Type B pancreatic cell (in vitro differentiated cells): Measurements from ENCODE around the gene FILIP1L. TPM values are rescaled to one million over a fixed set of nuclear protein-coding genes. Genes with fewer than 3 reads are reported as not detected.

Experiments
- DNase-seq: peaks from one replicate; pipeline ENCODE4 v3.0.0; 2021; ENCODE audit warnings: mixed read lengths; ENCODE audit not compliant: unreplicated experiment; ENCODE audit errors: extremely low spot score
- H3K27ac Mint-ChIP-seq: 2 replicates; pipeline ENCODE4 v1.8.0; 2021; ENCODE audit warnings: mild to moderate bottlenecking, mixed read lengths
- H3K27me3 Mint-ChIP-seq: 2 replicates; pipeline ENCODE4 v1.8.0; 2021; ENCODE audit warnings: mixed read lengths
- H3K36me3 Mint-ChIP-seq: 2 replicates; pipeline ENCODE4 v1.8.0; 2021; ENCODE audit warnings: mixed read lengths
- H3K4me1 Mint-ChIP-seq: one replicate; pipeline ENCODE4 v1.8.0; 2021; ENCODE audit warnings: mixed read lengths; ENCODE audit not compliant: unreplicated experiment
- H3K4me3 Mint-ChIP-seq: 2 replicates; pipeline ENCODE4 v1.8.0; 2021; ENCODE audit warnings: mild to moderate bottlenecking, mixed read lengths
- H3K9me3 Mint-ChIP-seq: 2 replicates; pipeline ENCODE4 v1.8.0; 2021; ENCODE audit warnings: mixed read lengths
- total RNA-seq: library from RNA; stranded (reverse); gene quantifications from 2 replicates; pipeline ENCODE4 v1.2.1, GENCODE V29; 2021; ENCODE audit warnings: low replicate concordance
- TF ChIP-seq, protein P1 (sequence below): fragments of 200-600 bp; sonication (generic); conservative IDR thresholded peaks from 2 replicates; pipeline ENCODE4 v1.5.0; 2021; ENCODE audit warnings: antibody characterized with exemption, mild to moderate bottlenecking

FILIP1L gene
- total RNA-seq, 1 donor from 2014 or later = 30.6 TPM

DNA sequence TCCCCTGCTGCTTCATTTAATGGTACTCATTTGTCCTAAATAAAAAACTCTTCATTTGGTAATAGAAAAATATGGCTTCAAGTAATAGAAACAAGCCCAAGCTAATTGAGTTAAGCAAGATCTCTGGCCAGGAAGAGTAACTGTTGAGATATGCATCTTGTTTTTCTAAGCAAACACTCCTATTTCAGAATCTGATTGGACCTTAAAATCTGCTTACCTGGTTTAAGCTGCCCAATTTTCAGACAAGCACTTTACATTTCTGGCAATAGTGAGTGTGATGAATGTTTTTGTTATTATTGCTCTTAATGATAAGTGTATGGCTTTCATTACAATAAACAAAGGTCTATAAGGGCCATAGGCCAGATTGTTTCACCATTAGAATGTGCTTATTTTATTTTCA lies 210.4 kb downstream of the FILIP1L start:
- Mint-ChIP-seq H3K4me1 (peaks cover 27% of the 10 kb centered on the region), H3K9me3 (peaks cover 6% of the 10 kb centered on the region), H3K4me3 (no peak overlapping the region), H3K36me3 (peaks cover 7% of the 10 kb centered on the region), H3K27ac (peak overlapping the region; percentile 32), H3K27me3 (no peaks in the 10 kb centered on the region)
- TF ChIP-seq, protein P1, sequence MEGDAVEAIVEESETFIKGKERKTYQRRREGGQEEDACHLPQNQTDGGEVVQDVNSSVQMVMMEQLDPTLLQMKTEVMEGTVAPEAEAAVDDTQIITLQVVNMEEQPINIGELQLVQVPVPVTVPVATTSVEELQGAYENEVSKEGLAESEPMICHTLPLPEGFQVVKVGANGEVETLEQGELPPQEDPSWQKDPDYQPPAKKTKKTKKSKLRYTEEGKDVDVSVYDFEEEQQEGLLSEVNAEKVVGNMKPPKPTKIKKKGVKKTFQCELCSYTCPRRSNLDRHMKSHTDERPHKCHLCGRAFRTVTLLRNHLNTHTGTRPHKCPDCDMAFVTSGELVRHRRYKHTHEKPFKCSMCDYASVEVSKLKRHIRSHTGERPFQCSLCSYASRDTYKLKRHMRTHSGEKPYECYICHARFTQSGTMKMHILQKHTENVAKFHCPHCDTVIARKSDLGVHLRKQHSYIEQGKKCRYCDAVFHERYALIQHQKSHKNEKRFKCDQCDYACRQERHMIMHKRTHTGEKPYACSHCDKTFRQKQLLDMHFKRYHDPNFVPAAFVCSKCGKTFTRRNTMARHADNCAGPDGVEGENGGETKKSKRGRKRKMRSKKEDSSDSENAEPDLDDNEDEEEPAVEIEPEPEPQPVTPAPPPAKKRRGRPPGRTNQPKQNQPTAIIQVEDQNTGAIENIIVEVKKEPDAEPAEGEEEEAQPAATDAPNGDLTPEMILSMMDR = no peak
- no peak for DNase-seq

DNA sequence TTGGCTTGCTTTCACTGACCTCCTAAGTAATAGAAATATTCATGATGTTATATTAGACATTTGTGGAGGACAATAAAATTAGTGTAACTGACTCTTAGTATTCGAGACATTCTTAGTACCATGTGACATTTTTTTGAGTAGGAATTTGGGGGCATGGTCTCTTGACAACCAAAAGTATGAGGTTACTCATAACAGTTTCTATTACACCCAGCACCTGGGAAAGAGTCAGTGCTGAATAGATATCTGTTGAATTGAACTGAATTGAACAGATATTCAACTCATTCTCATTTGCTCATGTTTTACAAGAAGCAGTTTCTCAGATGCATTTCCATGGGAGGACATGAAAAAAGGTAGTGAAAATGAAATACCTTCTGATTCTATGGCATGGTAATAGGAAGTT lies 212.2 kb downstream of the FILIP1L start:
- no peak overlapping the region for H3K4me3 Mint-ChIP-seq
- peak overlapping the region; percentile 32 for H3K27ac Mint-ChIP-seq
- no peak for DNase-seq
- H3K27me3 Mint-ChIP-seq = no peaks in the 10 kb centered on the region
- TF ChIP-seq, protein P1 = no peak
- peaks cover 6% of the 10 kb centered on the region for H3K9me3 Mint-ChIP-seq
- H3K4me1 Mint-ChIP-seq = peaks cover 20% of the 10 kb centered on the region
- H3K36me3 Mint-ChIP-seq = peaks cover 7% of the 10 kb centered on the region

DNA sequence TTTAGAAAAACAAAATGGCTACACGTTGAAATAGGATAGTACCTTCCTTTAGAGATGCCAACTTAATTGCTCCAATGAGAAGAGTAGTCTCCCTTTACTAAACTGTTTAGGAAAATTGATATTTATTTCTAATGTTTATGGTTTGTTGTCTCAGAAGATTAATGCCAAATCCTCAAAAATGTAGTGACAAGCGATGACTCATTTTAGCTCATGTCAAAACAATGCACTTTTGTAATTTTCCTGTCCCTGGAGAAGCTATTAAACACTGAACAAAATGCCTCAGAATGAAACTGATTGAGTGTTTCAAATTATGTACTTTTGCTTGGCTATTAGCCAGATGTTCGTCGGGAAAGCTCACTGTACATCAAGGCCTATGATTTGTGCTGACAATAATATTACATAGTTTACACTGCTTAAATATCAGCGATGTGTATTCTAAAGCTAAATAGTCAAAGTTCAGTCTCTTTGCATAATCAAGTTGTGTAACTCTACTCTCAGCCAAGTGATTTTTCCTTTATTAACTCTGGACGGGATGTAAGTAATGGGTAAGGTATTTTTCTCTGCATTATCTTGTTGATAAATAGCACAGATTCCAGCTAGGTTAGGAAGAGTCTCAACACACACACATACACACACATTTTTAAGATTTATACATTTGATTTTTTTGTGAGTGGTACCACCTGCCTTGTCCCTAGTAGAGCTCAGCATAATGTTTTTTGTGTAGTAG lies 212.9 kb downstream of the FILIP1L start:
- H3K9me3 Mint-ChIP-seq = peaks cover 6% of the 10 kb centered on the region
- peak overlapping the region; percentile 46 for H3K4me3 Mint-ChIP-seq
- H3K27me3 Mint-ChIP-seq = no peaks in the 10 kb centered on the region
- TF ChIP-seq, protein P1 = no peak
- H3K27ac Mint-ChIP-seq = peak overlapping the region; percentile 29
- peaks cover 7% of the 10 kb centered on the region for H3K36me3 Mint-ChIP-seq
- H3K4me1 Mint-ChIP-seq = peaks cover 21% of the 10 kb centered on the region
- DNase-seq = no peak

DNA sequence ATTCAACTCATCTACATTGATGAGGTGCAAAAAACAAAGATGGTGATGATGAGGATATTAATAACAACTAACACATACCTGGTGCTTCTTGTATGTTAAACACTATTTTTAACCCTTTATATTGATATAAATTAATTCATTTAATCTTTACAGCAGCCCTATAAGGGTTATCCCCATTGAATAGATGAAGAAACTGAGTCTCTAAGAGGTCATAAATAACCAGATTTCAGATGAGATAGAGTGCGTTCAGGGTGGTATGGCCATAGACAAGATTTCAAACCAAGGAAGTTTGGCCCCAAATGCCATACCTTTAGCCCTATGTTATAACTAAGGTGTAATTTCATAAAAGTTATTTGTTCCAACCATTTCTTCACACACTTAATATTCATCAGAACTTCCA lies 214.1 kb downstream of the FILIP1L start:
- Mint-ChIP-seq H3K36me3 (peaks cover 4% of the 10 kb centered on the region), H3K27ac (no peak overlapping the region), H3K4me1 (peaks cover 32% of the 10 kb centered on the region), H3K4me3 (no peak overlapping the region), H3K9me3 (peaks cover 9% of the 10 kb centered on the region), H3K27me3 (no peaks in the 10 kb centered on the region)
- DNase-seq = no peak
- TF ChIP-seq, protein P1 = no peak

DNA sequence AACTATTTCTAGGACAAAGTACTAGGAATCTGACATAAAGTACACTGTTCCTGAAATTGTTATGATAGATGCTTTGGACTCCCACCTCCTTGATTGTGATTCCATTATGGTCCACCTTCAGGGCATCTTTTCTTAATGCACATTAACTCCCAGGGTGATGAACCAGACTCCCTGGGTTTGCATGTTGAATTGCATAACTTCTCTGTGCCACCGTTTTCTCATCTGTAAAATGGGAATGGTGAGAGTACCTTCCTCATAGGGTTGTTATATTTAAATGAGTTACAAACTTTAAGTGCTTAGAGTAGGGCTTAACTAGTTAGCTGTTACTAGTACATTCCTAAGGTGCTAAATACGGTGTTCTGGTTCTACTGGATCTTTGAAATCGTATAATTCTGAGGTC lies 214.7 kb downstream of the FILIP1L start:
- no peaks in the 10 kb centered on the region for H3K36me3 Mint-ChIP-seq
- no peak overlapping the region for H3K27ac Mint-ChIP-seq
- TF ChIP-seq, protein P1 = no peak
- no peaks in the 10 kb centered on the region for H3K27me3 Mint-ChIP-seq
- peaks cover 33% of the 10 kb centered on the region for H3K4me1 Mint-ChIP-seq
- peaks cover 4% of the 10 kb centered on the region for H3K9me3 Mint-ChIP-seq
- H3K4me3 Mint-ChIP-seq = no peak overlapping the region
- no peak for DNase-seq
